GM12875 (cell line): ENCODE results near the gene EPHA4.

Experiments
- H3K4me3 ChIP-seq: one replicate; pipeline ENCODE4 v1.5.1; 2011; ENCODE audit warnings: low read depth, low read length, control low read depth
- CTCF ChIP-seq: IDR thresholded peaks from 2 replicates; pipeline ENCODE4 v1.5.1; 2011; ENCODE audit warnings: low read depth, mild to moderate bottlenecking, control low read depth, inconsistent platforms, low read length, moderate library complexity, borderline replicate concordance; ENCODE audit not compliant: insufficient read depth

The EPHA4 gene

GRCh38 chr2:221610255-221610654 lies 38.2 kb upstream of the EPHA4 start:
- no peak for TF ChIP-seq CTCF
- no peak overlapping the region for H3K4me3 ChIP-seq

GRCh38 chr2:221608442-221608841 lies 36.3 kb upstream of the EPHA4 start:
- no peak overlapping the region for H3K4me3 ChIP-seq
- TF ChIP-seq CTCF, result no peak

- H3K4me3 ChIP-seq, result no peak overlapping the region
- TF ChIP-seq CTCF, result no peak
Observed at GRCh38 chr2:221606424-221606823, 34.3 kb upstream of the EPHA4 start.

GRCh38 chr2:221605751-221606240 lies 33.7 kb upstream of the EPHA4 start:
- H3K4me3 ChIP-seq, result no peak overlapping the region
- TF ChIP-seq CTCF, result no peak

- no peak overlapping the region for H3K4me3 ChIP-seq
- TF ChIP-seq CTCF, result no peak
Observed at GRCh38 chr2:221602938-221603337, 30.8 kb upstream of the EPHA4 start.

- H3K4me3 ChIP-seq, result no peak overlapping the region
- no peak for TF ChIP-seq CTCF
Observed at GRCh38 chr2:221601376-221601775, 29.3 kb upstream of the EPHA4 start.

- no peak overlapping the region for H3K4me3 ChIP-seq
- no peak for TF ChIP-seq CTCF
Observed at GRCh38 chr2:221600388-221600787, 28.3 kb upstream of the EPHA4 start.
